HG02798 (cell line): ENCODE results near the gene BAZ2B.
A peak's percentile ranks its signal among the peaks of the same experiment; 100 is the strongest.
"Not testable (repeated sequence)": the region's sequence is repeated elsewhere in the genome, so short reads cannot be mapped to it uniquely, and the experiment has no call there.

Source experiments
- ATAC-seq: cut with Tn5 transposase; IDR thresholded peaks from one replicate; pipeline ENCODE4 v1.9.1; 2021; ENCODE audit warnings: mild to moderate bottlenecking; ENCODE audit not compliant: unreplicated experiment, poor library complexity

Gene BAZ2B

GRCh38 chr2:159546039-159546438 lies 70.3 kb downstream of the BAZ2B start:
- ATAC-seq, result no peak

- no peak for ATAC-seq
Observed at GRCh38 chr2:159545085-159545484, 71.3 kb downstream of the BAZ2B start.

- ATAC-seq, result no peak
Observed at GRCh38 chr2:159542101-159542500, 74.2 kb downstream of the BAZ2B start.

- ATAC-seq, result no peak
Observed at GRCh38 chr2:159539701-159540100, 76.6 kb downstream of the BAZ2B start.

- no peak for ATAC-seq
Observed at GRCh38 chr2:159538801-159539200, 77.5 kb downstream of the BAZ2B start.

- not testable (repeated sequence) for ATAC-seq
Observed at GRCh38 chr2:159535261-159535660, 81.1 kb downstream of the BAZ2B start.

GRCh38 chr2:159531475-159531874 lies 84.9 kb downstream of the BAZ2B start:
- ATAC-seq, result no peak

- ATAC-seq, result no peak
Observed at GRCh38 chr2:159526433-159526832, 89.9 kb downstream of the BAZ2B start.

GRCh38 chr2:159525012-159525411 lies 91.3 kb downstream of the BAZ2B start:
- no peak for ATAC-seq

GRCh38 chr2:159521272-159521671 lies 95.1 kb downstream of the BAZ2B start:
- ATAC-seq, result no peak

GRCh38 chr2:159518321-159519005 lies 97.9 kb downstream of the BAZ2B start:
- no peak for ATAC-seq

GRCh38 chr2:159516241-159516758 lies 100.0 kb downstream of the BAZ2B start:
- peak; percentile 91 for ATAC-seq

- ATAC-seq, result no peak
Observed at GRCh38 chr2:159515441-159515840, 100.9 kb downstream of the BAZ2B start.

GRCh38 chr2:159513745-159514144 lies 102.6 kb downstream of the BAZ2B start:
- ATAC-seq, result no peak

GRCh38 chr2:159508140-159508539 lies 108.2 kb downstream of the BAZ2B start:
- ATAC-seq, result no peak

- no peak for ATAC-seq
Observed at GRCh38 chr2:159506764-159507440, 109.4 kb downstream of the BAZ2B start.

GRCh38 chr2:159506202-159506601 lies 110.1 kb downstream of the BAZ2B start:
- no peak for ATAC-seq

- no peak for ATAC-seq
Observed at GRCh38 chr2:159505196-159505595, 111.2 kb downstream of the BAZ2B start.

- ATAC-seq, result no peak
Observed at GRCh38 chr2:159501743-159502142, 114.6 kb downstream of the BAZ2B start.

- no peak for ATAC-seq
Observed at GRCh38 chr2:159497847-159498246, 118.5 kb downstream of the BAZ2B start.

- no peak for ATAC-seq
Observed at GRCh38 chr2:159497256-159497655, 119.1 kb downstream of the BAZ2B start.

GRCh38 chr2:159489476-159489875 lies 126.9 kb downstream of the BAZ2B start:
- peak; percentile 42 for ATAC-seq
